ENCODE results near the gene RNF213. TPM values are rescaled to one million over a fixed set of nuclear protein-coding genes. Genes with fewer than 3 reads are reported as not detected.
"Not testable (repeated sequence)": the region's sequence is repeated elsewhere in the genome, so short reads cannot be mapped to it uniquely, and the experiment has no call there.

The RNF213 gene
- total and polyA plus RNA-seq, 2 donors (not counting 1 experiment from before 2014, with no cell fraction given): 36.8 to 245 TPM

DNA sequence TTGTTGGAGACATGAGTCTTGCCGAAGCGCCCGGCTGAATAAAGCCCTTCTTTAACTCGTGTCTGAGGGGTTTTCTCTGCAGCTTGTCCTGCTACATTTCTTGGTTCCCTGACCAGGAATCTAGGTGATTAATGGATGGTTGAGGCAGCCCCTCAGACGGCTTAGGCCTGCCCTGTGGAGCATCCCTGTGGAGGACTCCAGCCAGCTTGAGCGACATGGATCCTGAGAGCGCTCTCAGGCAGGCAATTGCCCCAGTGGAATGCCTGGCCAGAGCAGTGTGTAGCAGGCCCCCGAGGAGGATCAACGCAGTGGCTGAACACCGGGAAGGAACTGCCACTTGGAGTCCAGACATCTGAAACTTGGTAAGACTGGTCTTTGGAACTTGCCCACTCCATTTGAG is 137.0 kb downstream of the RNF213 start:
- Histone ChIP-seq H3K9ac (ENCODE audit: insufficient read depth, low read length) (no peak overlapping the region), H3K4me1 (ENCODE audit: control insufficient read depth, extremely low read depth, insufficient read depth, low read length) (peaks cover 2% of the 10 kb centered on the region)

DNA sequence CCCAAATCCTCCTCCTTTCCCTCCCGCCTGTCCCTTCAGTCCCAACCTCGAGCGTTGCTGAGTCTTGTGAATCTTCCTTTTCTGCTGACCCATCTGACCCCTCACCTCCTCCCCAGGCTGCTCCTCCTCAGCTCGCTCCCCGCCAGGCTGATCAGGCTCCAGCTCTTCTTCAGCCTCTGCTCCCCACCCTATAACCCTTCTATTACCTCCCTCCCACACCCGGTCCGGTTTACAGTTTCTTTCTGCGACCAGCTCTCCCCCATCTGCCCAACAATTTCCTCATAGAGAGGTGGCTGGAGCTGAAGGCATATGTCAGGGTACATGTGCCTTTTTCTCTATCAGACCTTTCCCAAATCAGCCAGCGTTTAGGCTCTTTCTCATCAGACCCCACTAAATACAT is 140.4 kb downstream of the RNF213 start:
- not testable (repeated sequence) for H3K9me3 ChIP-seq (ENCODE audit: control insufficient read depth, insufficient read depth, low read depth, low read length); H3K36me3 ChIP-seq (ENCODE audit: control insufficient read depth, insufficient read depth, low read length); H3K4me3 ChIP-seq (replicated peaks in 1 of 4; ENCODE audit: control extremely low read depth in 1 of 4, insufficient read depth in 1 of 4, low read depth in 3 of 4, low read length in 4 of 4); H3K79me2 ChIP-seq (ENCODE audit: control insufficient read depth, insufficient read depth, low read length); H3K9ac ChIP-seq (ENCODE audit: insufficient read depth, low read length); DNase-seq (ENCODE audit: low read depth in 2 of 2); H3K27ac ChIP-seq (ENCODE audit: insufficient read depth, low read length); H3K4me2 ChIP-seq (ENCODE audit: extremely low read depth, insufficient read depth, low read length); H3K4me1 ChIP-seq (ENCODE audit: control insufficient read depth, extremely low read depth, insufficient read depth, low read length); H2AFZ ChIP-seq (ENCODE audit: low read length); H4K20me1 ChIP-seq (ENCODE audit: control insufficient read depth, extremely low read depth, insufficient read depth, low read length); H3K27me3 ChIP-seq (ENCODE audit: control insufficient read depth, insufficient read depth, low read length)

More for the DNA sequence above, 137.0 kb downstream of the RNF213 start:
- DNase-seq (ENCODE audit: low read depth in 2 of 2): no peak
- Histone ChIP-seq H3K79me2 (ENCODE audit: control insufficient read depth, insufficient read depth, low read length) (no peaks in the 10 kb centered on the region), H3K4me3 (replicated peaks in 1 of 4; ENCODE audit: control extremely low read depth in 1 of 4, insufficient read depth in 1 of 4, low read depth in 3 of 4, low read length in 4 of 4) (no peak overlapping the region), H3K36me3 (ENCODE audit: control insufficient read depth, insufficient read depth, low read length) (peaks cover 12% of the 10 kb centered on the region), H3K9me3 (ENCODE audit: control insufficient read depth, insufficient read depth, low read depth, low read length) (no peaks in the 10 kb centered on the region), H3K27me3 (ENCODE audit: control insufficient read depth, insufficient read depth, low read length) (no peaks in the 10 kb centered on the region), H2AFZ (ENCODE audit: low read length) (no peak overlapping the region), H3K27ac (ENCODE audit: insufficient read depth, low read length) (no peak overlapping the region), H3K4me2 (ENCODE audit: extremely low read depth, insufficient read depth, low read length) (no peak overlapping the region), H4K20me1 (ENCODE audit: control insufficient read depth, extremely low read depth, insufficient read depth, low read length) (no peaks in the 10 kb centered on the region)
- TF ChIP-seq, protein P1, sequence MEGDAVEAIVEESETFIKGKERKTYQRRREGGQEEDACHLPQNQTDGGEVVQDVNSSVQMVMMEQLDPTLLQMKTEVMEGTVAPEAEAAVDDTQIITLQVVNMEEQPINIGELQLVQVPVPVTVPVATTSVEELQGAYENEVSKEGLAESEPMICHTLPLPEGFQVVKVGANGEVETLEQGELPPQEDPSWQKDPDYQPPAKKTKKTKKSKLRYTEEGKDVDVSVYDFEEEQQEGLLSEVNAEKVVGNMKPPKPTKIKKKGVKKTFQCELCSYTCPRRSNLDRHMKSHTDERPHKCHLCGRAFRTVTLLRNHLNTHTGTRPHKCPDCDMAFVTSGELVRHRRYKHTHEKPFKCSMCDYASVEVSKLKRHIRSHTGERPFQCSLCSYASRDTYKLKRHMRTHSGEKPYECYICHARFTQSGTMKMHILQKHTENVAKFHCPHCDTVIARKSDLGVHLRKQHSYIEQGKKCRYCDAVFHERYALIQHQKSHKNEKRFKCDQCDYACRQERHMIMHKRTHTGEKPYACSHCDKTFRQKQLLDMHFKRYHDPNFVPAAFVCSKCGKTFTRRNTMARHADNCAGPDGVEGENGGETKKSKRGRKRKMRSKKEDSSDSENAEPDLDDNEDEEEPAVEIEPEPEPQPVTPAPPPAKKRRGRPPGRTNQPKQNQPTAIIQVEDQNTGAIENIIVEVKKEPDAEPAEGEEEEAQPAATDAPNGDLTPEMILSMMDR (conservative IDR thresholded peaks at IDR 0.05 in 1 of 2, IDR thresholded peaks at IDR 0.05 in 1 of 2; ENCODE audit: low read depth in 1 of 2, low read length in 2 of 2): no peak
- no peak for TF ChIP-seq EZH2 (IDR thresholded peaks at IDR 0.05; ENCODE audit: low read length, missing control alignments)

DNA sequence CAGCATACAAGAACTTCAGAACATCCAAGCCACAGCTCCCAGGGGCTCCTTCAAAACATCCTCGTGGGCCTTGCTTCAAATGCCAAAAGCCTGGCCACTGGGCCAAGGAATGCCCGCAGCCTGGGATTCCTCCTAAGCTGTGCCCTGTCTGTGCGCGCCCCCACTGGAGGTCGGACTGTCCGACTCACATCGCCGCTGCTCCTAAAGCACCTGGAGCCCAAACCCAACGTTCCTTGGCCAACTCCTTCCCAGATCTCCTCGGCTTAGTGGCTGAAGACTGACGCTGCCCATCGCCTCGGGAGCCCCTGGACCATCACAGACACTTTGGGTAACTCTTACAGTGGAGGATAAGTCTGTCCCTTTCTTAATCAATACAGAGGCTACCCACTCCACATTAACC is 141.4 kb downstream of the RNF213 start:
- DNase-seq (ENCODE audit: low read depth in 2 of 2); H3K27me3 ChIP-seq (ENCODE audit: control insufficient read depth, insufficient read depth, low read length); H3K4me1 ChIP-seq (ENCODE audit: control insufficient read depth, extremely low read depth, insufficient read depth, low read length); H3K79me2 ChIP-seq (ENCODE audit: control insufficient read depth, insufficient read depth, low read length); H3K9me3 ChIP-seq (ENCODE audit: control insufficient read depth, insufficient read depth, low read depth, low read length); H2AFZ ChIP-seq (ENCODE audit: low read length); H3K4me2 ChIP-seq (ENCODE audit: extremely low read depth, insufficient read depth, low read length); H4K20me1 ChIP-seq (ENCODE audit: control insufficient read depth, extremely low read depth, insufficient read depth, low read length); H3K27ac ChIP-seq (ENCODE audit: insufficient read depth, low read length); H3K36me3 ChIP-seq (ENCODE audit: control insufficient read depth, insufficient read depth, low read length); H3K4me3 ChIP-seq (replicated peaks in 1 of 4; ENCODE audit: control extremely low read depth in 1 of 4, insufficient read depth in 1 of 4, low read depth in 3 of 4, low read length in 4 of 4); H3K9ac ChIP-seq (ENCODE audit: insufficient read depth, low read length): not testable (repeated sequence)

DNA sequence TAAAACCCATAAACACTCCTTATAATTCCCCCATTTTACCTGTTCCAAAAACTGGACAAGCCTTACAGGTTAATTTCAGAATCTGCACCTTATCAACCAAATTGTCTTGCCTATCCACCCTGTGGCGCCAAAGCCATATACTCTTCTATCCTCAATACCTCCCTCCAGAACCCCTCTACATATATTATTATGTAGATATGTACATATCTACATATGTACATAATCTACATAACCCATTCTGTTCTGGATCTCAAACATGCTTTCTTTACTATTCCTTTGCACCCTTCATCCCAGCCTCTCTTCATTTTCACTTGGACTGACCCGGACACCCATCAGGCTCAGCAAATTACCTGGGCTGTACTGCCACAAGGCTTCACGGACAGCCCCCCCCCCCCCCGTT is 142.3 kb downstream of the RNF213 start:
- TF ChIP-seq, protein P1 (conservative IDR thresholded peaks at IDR 0.05 in 1 of 2, IDR thresholded peaks at IDR 0.05 in 1 of 2; ENCODE audit: low read depth in 1 of 2, low read length in 2 of 2): no peak
- TF ChIP-seq EZH2 (IDR thresholded peaks at IDR 0.05; ENCODE audit: low read length, missing control alignments): no peak
- no peaks in the 10 kb centered on the region for H3K4me1 ChIP-seq (ENCODE audit: control insufficient read depth, extremely low read depth, insufficient read depth, low read length)
- H2AFZ ChIP-seq (ENCODE audit: low read length): no peak overlapping the region
- H3K9me3 ChIP-seq (ENCODE audit: control insufficient read depth, insufficient read depth, low read depth, low read length): no peaks in the 10 kb centered on the region
- no peaks in the 10 kb centered on the region for H4K20me1 ChIP-seq (ENCODE audit: control insufficient read depth, extremely low read depth, insufficient read depth, low read length)
- H3K79me2 ChIP-seq (ENCODE audit: control insufficient read depth, insufficient read depth, low read length): no peaks in the 10 kb centered on the region
- H3K27ac ChIP-seq (ENCODE audit: insufficient read depth, low read length): no peak overlapping the region
- H3K4me3 ChIP-seq (replicated peaks in 1 of 4; ENCODE audit: control extremely low read depth in 1 of 4, insufficient read depth in 1 of 4, low read depth in 3 of 4, low read length in 4 of 4): no peak overlapping the region
- no peaks in the 10 kb centered on the region for H3K27me3 ChIP-seq (ENCODE audit: control insufficient read depth, insufficient read depth, low read length)
- no peak for DNase-seq (ENCODE audit: low read depth in 2 of 2)
- H3K9ac ChIP-seq (ENCODE audit: insufficient read depth, low read length): no peak overlapping the region
- no peak overlapping the region for H3K4me2 ChIP-seq (ENCODE audit: extremely low read depth, insufficient read depth, low read length)
- no peaks in the 10 kb centered on the region for H3K36me3 ChIP-seq (ENCODE audit: control insufficient read depth, insufficient read depth, low read length)

Measured in fibroblast of lung (primary cell).